Epithelial cell of proximal tubule (primary cell): ENCODE measurements around the gene S100A10. TPM values are rescaled to one million over a fixed set of nuclear protein-coding genes. Genes with fewer than 3 reads are reported as not detected.

Source experiments
- DNase-seq: peaks from one replicate; pipeline ENCODE4 v3.0.0-alpha.2; 2011; ENCODE audit warnings: low read depth
- H3K4me3 ChIP-seq: 2 replicates; pipeline ENCODE4 v1.5.1; 2011; ENCODE audit warnings: low read depth, mild to moderate bottlenecking, low read length
- CTCF ChIP-seq: conservative IDR thresholded peaks from 2 replicates; pipeline ENCODE4 v1.5.1; 2012; ENCODE audit warnings: low read depth, mild to moderate bottlenecking, low read length
- total RNA-seq: library from RNA; depleted of rRNA; stranded (reverse); fragments of >200 nt; gene quantifications from 2 replicates; pipeline ENCODE4 v1.2.3, GENCODE V29; 2015

The S100A10 gene
- total RNA-seq, 1 donor from 2014 or later: 394 TPM

- no peak for DNase-seq
- TF ChIP-seq CTCF: no peak
- no peak overlapping the region for H3K4me3 ChIP-seq
These were observed 53.9 kb downstream of the S100A10 start for GRCh38 chr1:151939779-151940178.

- TF ChIP-seq CTCF: no peak
- H3K4me3 ChIP-seq: no peak overlapping the region
- DNase-seq: no peak
These were observed 54.5 kb downstream of the S100A10 start for GRCh38 chr1:151939141-151939540.

- no peak for DNase-seq
- H3K4me3 ChIP-seq: no peak overlapping the region
- TF ChIP-seq CTCF: no peak
These were observed 57.0 kb downstream of the S100A10 start for GRCh38 chr1:151936653-151937052.

- no peak for TF ChIP-seq CTCF
- no peak overlapping the region for H3K4me3 ChIP-seq
- no peak for DNase-seq
These were observed 57.6 kb downstream of the S100A10 start for GRCh38 chr1:151935894-151936602.

GRCh38 chr1:151935154-151935553, 58.5 kb downstream of the S100A10 start:
- TF ChIP-seq CTCF: no peak
- DNase-seq: no peak
- H3K4me3 ChIP-seq: no peak overlapping the region

- no peak overlapping the region for H3K4me3 ChIP-seq
- DNase-seq: peak; percentile 19
- TF ChIP-seq CTCF: peak; percentile 92
These were observed 59.6 kb downstream of the S100A10 start for GRCh38 chr1:151934048-151934493.

Other genes with a start within 250 kb of the S100A10 start
- 136 and 166 TPM in 2 replicates for gene MRPL9, start 230.4 kb downstream of the S100A10 start, total RNA-seq
- 7.4 and 9.5 TPM in 2 replicates for gene TDRKH, start 203.4 kb downstream of the S100A10 start, total RNA-seq
- gene LINGO4, start 188.4 kb downstream of the S100A10 start, total RNA-seq: not detected in 2 replicates
- not detected in 2 replicates for gene RORC, start 162.1 kb downstream of the S100A10 start, total RNA-seq
- gene C2CD4D, start 154.0 kb downstream of the S100A10 start, total RNA-seq: 0.94 and 1.0 TPM in 2 replicates
- not detected in 2 replicates for gene THEM5, start 140.1 kb downstream of the S100A10 start, total RNA-seq
- gene THEM4, start 84.3 kb downstream of the S100A10 start, total RNA-seq: 7.0 and 13.2 TPM in 2 replicates
- 575 and 947 TPM in 2 replicates for gene S100A11, start 43.1 kb upstream of the S100A10 start, total RNA-seq
- not detected in 2 replicates for gene TCHHL1, start 95.2 kb upstream of the S100A10 start, total RNA-seq
- under 0.01 TPM in 1 of 2 replicates, not detected in the other for gene TCHH, start 121.6 kb upstream of the S100A10 start, total RNA-seq
- gene RPTN, start 165.4 kb upstream of the S100A10 start, total RNA-seq: not detected in 2 replicates
- gene HRNR, start 230.3 kb upstream of the S100A10 start, total RNA-seq: not detected in 2 replicates